Dedifferentiated amniotic fluid mesenchymal stem cell (primary cell): ENCODE results near the gene ELAVL1.
A peak's percentile ranks its signal among the peaks of the same experiment; 100 is the strongest.
"Not testable (repeated sequence)": the region's sequence is repeated elsewhere in the genome, so short reads cannot be mapped to it uniquely, and the experiment has no call there.

Source experiments
- DNase-seq: peaks from one replicate; pipeline ENCODE4 v3.0.0-alpha.2; 2016; ENCODE audit errors: extremely low spot score

The ELAVL1 gene

DNA sequence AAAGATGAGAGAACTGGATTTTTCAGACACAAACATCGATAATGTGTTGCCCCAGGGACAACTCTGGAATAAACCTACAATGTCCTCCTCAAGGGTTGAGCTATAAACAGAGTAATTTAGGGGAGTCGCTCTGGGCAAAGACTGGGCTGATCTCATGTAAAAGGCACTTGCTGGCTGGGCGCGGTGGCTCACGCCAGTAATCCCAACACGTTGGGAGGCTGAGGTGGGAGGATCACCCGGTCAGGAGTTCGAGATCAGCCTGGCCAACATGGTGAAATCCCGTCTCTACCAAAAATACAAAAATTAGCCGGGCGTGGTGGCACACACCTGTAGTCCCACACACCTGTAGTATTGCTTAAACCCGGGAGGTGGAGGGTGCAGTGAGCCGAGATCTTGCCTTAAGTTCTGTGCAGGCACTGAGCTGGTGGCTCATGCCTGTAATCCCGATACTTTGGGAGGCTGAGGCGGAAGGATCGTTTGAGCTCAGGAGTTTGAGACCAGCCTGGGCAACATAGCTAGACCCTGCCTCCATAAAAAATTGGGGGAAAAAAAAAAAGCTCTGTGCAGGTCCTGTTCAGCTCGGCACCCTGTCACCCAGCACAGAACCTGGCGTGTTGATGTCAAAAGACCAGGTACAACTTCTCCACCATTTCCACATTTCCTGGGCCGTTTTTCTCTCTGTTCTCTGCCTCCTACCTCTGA lies 63.4 kb downstream of the ELAVL1 start:
- no peak for DNase-seq

DNA sequence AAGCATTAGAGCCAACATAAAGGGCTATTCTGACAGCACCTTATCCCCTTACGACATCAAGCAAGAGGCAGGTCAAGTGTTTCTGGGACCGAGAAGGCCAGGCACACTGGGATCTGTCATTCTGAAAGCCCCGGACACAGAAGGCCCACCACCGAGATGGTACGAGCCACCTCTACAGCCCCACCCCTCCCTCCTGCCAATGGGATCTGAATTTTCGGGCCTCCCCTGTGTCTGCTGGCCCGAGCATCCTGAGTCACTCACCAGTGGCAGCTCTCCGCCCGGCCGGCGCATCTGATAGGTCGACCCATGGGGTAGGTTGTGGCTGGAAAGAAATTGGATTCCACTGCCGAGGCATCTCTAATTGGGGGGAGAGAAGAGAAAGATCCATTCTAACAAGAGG lies 64.6 kb downstream of the ELAVL1 start:
- no peak for DNase-seq

GRCh38 chr19:7934766-7935165 lies 70.7 kb downstream of the ELAVL1 start:
- no peak for DNase-seq

GRCh38 chr19:7933828-7934725 lies 71.4 kb downstream of the ELAVL1 start:
- no peak for DNase-seq

GRCh38 chr19:7933411-7933810 lies 72.0 kb downstream of the ELAVL1 start:
- DNase-seq: no peak

DNA sequence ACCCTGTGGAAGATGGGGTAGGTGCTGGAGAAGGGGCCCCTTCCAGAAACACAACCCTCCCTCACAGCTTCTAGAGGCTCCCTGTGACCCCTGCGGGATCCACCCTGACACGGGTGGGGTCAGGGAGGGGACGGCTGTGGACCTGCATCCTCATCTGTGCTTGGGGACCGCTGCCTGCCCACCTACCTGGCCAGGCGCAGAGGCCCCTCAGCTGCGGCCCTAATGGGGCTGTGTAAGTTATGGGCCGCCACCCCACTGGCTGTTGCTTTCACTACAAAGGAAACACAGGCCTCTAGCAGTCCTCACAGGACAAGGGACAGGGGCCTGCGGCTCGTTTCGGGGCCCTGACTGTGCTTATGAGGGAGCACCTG lies 72.5 kb downstream of the ELAVL1 start:
- DNase-seq: no peak

- DNase-seq: no peak
These were observed 73.0 kb downstream of the ELAVL1 start for GRCh38 chr19:7932276-7932929.

GRCh38 chr19:7931221-7932061 lies 74.0 kb downstream of the ELAVL1 start:
- no peak for DNase-seq

GRCh38 chr19:7930765-7931164 lies 74.7 kb downstream of the ELAVL1 start:
- DNase-seq: no peak

- DNase-seq: not testable (repeated sequence)
These were observed 75.4 kb downstream of the ELAVL1 start for GRCh38 chr19:7930030-7930429.

DNA sequence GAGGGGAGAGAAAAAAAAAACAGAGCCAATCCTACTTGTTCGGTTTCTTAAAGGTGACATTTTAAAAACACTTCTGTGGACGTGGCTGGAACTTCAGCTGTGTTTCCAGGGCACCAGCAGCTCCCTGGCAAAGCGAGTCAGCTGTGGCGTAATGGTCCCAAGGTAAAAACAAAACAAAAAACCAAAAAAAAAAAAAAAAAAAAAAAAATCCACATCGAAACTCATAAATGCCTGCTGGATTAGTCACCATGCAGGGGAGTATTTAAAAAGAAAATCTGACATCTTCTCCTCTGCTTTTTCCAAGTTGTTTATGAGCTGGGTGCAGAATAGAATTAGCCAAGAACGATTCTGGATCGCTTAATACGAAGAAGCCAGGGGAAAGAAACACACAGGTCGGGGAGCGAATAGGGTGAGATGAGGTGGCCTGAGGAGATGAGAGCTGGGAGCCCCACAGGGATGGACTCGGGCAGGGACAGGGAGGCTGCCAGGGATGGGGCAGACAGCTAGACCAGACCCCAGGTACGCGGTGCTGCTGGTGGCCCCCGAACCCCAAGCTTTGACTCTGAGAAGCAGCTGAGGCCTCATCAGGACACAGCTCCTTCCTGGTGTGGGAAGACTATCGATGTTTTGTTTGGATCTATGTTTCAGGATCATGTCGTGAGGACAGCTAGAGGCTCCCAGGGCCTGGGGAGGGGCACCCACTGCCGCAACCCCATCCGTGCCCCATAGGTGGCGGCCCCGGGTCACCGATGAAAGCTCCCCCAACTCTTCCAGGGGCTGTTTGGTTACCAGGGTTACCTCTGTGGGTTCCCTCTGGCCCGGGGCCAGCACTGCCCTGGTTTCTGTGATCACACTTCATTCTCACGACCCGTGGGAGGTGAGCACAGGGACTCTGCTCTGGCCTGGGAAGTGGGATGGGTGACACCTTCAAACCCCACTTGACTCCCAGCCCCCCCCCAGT lies 76.4 kb downstream of the ELAVL1 start:
- peak; percentile 56 for DNase-seq

- no peak for DNase-seq
These were observed 77.1 kb downstream of the ELAVL1 start for GRCh38 chr19:7928334-7928706.

DNA sequence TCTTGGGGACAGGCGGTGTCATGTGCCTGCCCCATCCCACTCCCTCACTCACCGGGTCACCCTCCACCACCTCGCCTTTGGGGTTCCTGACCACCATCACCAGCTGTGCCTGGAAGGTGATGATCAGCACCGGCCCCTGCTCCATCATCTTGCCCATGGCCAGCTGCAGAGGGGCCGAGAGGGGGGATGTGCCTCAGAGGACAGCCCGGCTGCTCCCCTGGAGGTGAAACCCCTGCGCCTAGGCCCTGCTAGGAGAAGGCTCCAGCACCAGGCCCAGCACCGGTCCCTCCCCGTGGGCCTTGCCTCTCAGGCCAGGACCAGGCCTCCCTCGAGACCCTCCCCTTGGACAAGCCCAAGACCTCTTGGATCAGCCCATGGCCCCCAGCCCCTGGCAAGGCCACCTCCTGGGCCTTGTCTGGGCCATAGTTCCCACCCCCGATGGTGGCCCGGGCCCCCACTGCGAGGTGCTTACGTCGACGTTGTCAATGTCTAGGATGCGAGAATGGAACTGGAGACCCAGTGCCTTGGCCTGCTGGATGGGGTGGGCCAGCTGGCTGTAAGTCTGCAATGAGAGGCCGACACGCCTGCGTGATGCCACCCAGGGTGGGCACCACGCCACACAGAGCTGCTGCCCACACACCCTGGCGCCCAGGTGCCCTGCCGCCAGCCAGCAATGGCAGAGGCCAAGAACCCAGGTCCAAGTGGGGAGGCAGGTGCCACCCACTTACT lies 77.7 kb downstream of the ELAVL1 start:
- no peak for DNase-seq

- no peak for DNase-seq
These were observed 78.5 kb downstream of the ELAVL1 start for GRCh38 chr19:7926727-7927604.

DNA sequence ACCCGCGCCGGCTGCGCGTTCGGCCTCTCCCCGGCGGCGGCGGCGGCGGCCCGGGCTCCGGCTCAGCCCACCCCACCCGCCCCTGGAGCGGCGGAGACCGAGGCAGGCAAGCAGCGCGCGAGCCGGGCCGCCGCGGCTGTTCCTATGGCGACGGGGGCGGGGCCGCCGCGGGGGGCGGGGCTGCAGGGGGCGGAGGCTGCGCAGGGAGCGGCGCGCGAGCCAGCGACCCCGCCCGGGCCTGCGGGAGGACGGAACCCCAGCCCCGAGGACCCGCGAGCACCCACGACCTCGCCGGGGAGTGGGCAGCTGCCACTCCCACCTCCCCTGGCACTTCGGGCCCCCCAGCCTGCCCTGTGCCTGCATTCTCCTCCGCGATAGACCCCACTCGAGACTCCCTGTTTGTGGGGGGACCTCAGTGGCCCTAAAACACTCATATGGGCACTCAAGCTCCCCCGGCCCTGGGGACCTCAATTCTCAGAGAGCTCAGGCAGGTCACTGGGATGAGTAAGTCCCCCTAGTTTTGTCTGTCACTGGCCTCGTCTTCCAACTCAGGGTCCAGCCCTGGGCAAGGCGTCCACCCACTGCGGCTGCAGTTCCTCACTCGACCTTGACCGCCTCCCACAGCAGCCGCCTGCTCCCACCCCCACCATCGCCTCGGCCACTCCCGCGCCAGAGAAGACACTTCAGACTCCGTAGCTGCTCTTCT lies 79.3 kb downstream of the ELAVL1 start, which contains the start of gene CTXN1:
TSS of gene CTXN1 (minus strand) at position 115 of the 706 bp plus-strand sequence. CDS start 597 bp downstream, outside the sequence.
- DNase-seq: no peak

- DNase-seq: no peak
These were observed 80.1 kb downstream of the ELAVL1 start for GRCh38 chr19:7925171-7925851.

GRCh38 chr19:7924651-7925170 lies 80.7 kb downstream of the ELAVL1 start:
- DNase-seq: no peak
